Gastrocnemius medialis (tissue), 4 donors: Measurements from ENCODE around the gene SUGCT.

ENCODE experiments used
- POLR2A ChIP-seq, 2 donors: fragments of 450-650 bp; IDR thresholded peaks; one replicate each; pipeline ENCODE4 v1.6.1; 2017; ENCODE audit warnings: antibody characterized with exemption in 2 of 2, mild to moderate bottlenecking in 2 of 2, moderate library complexity in 2 of 2
- TF ChIP-seq, protein P1 (sequence below), 5 experiments: fragments of 450-650 bp in 3 of 5; fragments of 200-600 bp in 2 of 5; sonication (generic) in 2 of 5; IDR thresholded peaks in 4 of 5; conservative IDR thresholded peaks in 1 of 5; 1 replicate in 4 of 5; 2 replicates in 1 of 5; pipeline ENCODE4 v1.5.1; 2016 to 2019; ENCODE audit warnings: antibody characterized with exemption in 5 of 5, mild to moderate bottlenecking in 3 of 5, moderate library complexity in 3 of 5

DNA sequence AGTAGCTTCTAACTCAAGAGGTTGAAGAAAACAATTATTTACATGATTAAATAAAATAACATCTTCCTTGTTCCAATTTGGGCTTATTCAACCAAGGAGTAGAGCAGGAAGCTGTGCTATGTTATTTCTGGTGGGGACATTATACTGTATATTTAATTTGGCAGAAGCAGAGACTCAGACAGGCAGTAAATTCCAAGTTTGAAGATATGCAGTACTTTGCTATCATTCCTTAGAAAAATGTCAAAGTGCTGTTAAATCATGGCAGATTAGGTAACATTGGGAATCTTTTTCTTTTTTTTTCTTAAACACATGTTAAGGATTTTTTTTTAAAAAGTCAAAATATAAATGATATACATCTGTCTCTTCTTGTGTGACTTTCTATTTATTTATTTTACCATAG, 190.1 kb downstream of the SUGCT start:
- TF ChIP-seq, protein P1, sequence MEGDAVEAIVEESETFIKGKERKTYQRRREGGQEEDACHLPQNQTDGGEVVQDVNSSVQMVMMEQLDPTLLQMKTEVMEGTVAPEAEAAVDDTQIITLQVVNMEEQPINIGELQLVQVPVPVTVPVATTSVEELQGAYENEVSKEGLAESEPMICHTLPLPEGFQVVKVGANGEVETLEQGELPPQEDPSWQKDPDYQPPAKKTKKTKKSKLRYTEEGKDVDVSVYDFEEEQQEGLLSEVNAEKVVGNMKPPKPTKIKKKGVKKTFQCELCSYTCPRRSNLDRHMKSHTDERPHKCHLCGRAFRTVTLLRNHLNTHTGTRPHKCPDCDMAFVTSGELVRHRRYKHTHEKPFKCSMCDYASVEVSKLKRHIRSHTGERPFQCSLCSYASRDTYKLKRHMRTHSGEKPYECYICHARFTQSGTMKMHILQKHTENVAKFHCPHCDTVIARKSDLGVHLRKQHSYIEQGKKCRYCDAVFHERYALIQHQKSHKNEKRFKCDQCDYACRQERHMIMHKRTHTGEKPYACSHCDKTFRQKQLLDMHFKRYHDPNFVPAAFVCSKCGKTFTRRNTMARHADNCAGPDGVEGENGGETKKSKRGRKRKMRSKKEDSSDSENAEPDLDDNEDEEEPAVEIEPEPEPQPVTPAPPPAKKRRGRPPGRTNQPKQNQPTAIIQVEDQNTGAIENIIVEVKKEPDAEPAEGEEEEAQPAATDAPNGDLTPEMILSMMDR (IDR thresholded peaks at IDR 0.05 in 4 of 5, conservative IDR thresholded peaks at IDR 0.05 in 1 of 5), result no peak
- no peak for TF ChIP-seq POLR2A (IDR thresholded peaks at IDR 0.05)
